HL-60 (cell line): ENCODE data around the gene MYADML2.

Source experiments
- CTCF ChIP-seq: IDR thresholded peaks from one replicate; pipeline ENCODE4 v1.5.1; 2011; ENCODE audit warnings: low read length, control low read depth, inconsistent platforms; ENCODE audit not compliant: insufficient read depth
- SPI1 ChIP-seq: IDR thresholded peaks from 2 replicates; pipeline ENCODE4 v1.6.1; 2012; ENCODE audit warnings: low read depth, mild to moderate bottlenecking, borderline replicate concordance

GRCh38 chr17:81935709-81936084 is 11.3 kb downstream of the MYADML2 start:
- TF ChIP-seq CTCF = no peak
- no peak for TF ChIP-seq SPI1
